NK-92 treated with Interleukin-12 subunit alpha and Interleukin-12 subunit beta, amount 100 ng/mL, for 24 hours (cell line): ENCODE measurements around the gene ZNHIT2.

ENCODE experiments used
- DNase-seq: peaks from one replicate; lab custom pipeline; 2025; lab: John Stamatoyannopoulos, UW

ZNHIT2 gene

GRCh38 chr11:65071907-65072630 lies 45.4 kb downstream of the ZNHIT2 start:
- DNase-seq, result no peak

DNA sequence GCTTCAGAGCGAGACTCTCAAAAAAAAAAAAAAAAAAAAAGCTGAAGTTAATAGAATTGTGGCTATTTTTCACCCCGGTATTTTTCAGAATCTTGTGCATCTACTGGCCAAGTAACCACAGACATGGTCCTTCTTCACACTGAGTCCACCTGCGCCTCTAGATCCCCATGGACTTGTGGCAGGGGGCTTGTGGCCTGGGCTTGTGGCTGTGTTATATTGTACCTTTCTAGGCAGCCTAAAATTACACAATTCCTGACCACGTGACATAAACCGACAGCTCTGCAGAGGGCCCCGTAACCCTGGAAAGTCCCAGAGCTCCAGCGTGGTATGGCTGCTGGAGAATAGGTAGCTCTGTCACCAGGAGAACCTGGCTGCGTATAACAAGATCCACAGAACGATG lies 48.3 kb downstream of the ZNHIT2 start:
- peak; percentile 63 for DNase-seq

- DNase-seq, result no peak
Observed at GRCh38 chr11:65067446-65067845, 50.1 kb downstream of the ZNHIT2 start.

DNA sequence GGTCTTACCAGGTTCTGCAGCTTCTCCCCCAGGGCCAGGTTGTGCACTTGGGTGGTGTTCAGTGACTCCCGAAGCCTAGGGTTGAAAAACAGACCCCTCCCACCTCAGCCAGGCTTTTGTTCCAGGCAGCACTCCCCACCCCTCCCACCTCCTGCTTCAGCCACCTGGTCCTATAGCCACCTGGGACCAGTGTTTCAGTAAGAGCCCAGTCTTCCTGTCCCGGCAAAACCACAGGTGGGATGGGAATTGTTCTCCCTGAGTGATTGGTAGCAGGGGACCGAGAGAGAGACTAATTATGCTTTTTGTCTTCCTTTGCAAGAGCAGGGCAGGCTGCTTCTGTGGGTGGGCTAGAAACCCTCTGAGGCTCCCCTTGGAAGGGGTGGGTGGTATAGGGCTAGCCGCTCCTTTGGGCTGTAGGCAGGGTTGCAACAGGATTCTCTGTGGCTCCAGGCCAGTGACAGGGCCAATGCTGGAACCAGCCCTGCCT lies 50.7 kb downstream of the ZNHIT2 start:
- no peak for DNase-seq
